Stimulated activated CD4-positive, alpha-beta T cell treated with anti-CD3 and anti-CD28 coated beads, Interleukin-12 subunit alpha, Interleukin-12 subunit beta, amount 100 ng/mL, for 48 hours (primary cell): Measurements from ENCODE around the gene LAX1.
"Not testable (repeated sequence)": the region's sequence is repeated elsewhere in the genome, so short reads cannot be mapped to it uniquely, and the experiment has no call there.

Experiments
- DNase-seq, 3 donors: peaks; one replicate each; pipeline ENCODE4 v3.0.0-alpha.2; 2020; ENCODE audit warnings: low read depth in 2 of 3, low spot score in 1 of 3

LAX1 gene

DNA sequence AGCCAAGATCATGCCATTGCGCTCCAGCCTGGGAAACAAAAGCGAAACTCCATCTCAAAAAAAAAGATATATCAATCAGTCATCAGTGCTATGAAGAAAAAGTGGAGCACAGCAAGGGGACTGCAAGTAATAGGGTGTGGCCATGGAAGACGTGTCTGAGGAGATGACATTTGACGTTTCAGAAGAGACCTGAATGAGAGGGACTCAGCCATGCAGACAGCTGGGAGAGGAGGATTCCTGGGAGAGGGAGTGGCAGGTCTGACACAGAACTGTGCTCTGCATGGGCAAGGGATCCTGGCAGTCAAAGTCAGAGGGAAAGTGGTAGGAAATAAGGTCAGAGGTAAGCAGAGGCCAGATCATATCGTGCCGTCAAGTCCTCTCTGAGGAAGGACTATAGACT lies 3.3 kb downstream of the LAX1 start:
- DNase-seq: no peak

DNA sequence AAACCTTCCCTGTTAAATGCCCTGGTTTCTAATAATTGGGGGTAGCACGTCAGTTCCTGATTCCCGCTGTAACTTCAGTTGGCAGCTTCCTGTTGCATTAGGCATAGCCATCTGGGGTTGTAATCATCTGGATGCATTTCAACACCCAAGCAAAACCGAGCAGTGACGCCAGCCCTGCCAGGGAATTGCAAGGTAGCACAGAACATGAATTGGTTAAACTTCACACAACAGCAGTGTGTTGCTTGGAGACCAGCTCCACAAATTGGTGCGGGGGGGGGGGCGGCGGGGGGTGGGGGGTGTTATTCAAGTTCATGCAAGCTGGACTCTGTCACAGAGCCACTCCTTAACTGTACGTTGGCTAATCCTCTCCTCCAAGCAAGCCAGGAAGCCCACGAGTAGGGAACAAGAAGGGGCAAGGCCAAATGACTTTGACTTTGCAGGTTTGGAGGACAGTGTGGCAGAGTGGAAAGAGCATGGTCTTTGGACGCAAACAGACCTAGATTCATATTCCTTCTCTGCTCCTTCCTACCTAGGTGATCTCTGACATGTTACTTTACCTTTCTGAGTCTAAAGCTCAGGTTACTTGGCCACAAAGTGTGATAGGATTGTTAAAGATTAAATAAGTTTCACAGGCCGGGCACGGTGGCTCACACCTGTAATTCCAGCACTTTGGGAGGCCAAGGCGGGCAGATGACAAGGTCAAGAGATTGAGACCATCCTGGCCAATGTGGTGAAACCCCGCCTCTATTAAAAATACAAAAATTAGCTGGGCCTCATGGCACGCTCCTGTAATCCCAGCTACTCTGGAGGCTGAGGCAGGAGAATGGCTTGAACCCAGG lies 4.7 kb downstream of the LAX1 start:
- no peak for DNase-seq

DNA sequence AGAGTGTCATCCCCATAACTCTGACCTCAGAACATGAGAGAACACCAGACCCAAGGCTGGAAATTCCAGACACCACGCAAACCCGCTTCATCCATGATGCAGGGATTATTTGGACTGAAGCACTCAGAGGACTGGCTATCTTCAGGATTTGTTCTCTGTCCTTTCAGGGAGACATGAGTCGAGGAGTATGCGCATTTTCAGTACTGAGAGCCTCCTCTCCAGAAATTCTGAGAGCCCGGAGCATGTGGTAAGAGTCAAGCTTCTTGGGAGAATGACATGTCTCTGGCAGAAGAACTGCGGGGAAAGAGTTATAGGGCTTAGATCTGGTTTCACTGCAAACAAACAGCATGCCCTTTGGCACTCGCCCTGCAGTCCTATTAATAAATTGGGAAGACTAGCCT lies 6.9 kb downstream of the LAX1 start:
- DNase-seq: no peak

DNA sequence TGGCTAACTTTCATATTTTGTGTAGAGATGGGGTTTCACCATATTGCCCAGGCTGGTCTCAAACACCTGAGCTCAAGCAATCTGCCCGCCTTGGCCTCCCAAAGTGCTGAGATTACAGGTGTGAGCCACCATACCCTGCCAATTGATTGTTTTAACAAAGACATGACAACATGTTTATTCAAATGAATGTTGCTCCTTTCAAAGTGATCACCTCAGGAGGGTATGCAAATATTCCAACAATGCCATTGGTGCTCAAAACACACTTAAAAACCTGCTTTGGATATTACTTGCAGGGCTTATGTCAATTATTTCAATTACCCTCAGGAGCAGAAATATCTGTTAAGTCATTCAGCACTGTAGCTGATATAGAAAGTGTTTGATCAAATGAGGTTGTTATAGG lies 7.9 kb downstream of the LAX1 start:
- no peak for DNase-seq

DNA sequence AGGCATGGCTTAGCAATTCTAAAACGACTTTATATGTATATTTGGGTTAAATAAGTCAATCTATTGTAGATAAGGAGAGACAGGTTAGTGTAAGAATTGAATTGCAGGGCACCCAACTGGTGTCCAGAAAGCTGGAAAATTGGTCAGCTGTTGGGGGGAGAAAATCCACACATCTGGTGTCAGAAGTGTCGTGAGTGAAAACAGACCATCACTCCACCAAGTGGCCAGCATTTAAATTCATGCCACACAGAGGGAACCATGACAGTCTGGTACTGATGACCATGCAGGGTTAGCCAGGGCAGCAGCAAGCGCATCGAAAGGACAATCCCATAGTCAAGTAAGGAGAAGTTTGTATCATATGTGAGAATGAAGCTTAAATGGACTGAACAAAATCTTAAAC lies 11.7 kb downstream of the LAX1 start:
- DNase-seq: no peak

DNA sequence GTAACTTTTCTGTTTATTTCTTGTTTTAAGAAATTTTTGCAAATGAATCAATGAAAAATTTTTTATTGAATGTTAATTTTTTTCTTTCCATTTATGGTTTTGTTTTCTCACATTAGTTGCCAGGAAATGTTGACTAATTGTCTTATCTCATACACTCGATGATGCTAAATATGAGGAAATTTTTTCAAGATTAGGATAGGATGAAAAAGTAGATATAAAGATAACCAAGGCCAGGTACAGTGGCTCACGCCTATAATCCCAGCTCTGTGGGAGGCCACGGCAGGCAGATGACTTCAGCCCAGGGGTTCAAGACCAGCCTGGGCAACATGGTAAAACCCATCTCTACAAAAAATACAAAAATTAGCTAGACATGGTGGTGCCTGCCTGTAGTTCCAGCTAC lies 12.6 kb downstream of the LAX1 start:
- DNase-seq: no peak

DNA sequence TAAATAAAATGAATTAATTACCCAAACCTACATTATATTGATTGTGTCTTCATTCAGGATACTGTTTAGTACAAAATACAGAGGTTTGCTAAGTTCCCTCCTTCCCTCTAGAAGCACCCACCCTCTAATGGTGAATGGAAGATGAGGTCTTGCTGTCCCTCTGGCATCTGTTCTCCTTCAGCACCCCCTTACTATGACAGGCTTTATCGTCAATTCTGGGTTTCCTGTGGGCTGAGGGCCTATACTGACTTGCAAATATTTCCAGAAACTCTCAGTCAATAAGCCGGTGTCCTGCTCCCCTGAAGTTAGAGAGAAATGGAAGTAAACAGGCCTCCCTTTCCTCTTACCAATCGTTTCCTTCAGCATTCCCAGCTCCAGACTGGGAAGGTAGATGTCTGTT lies 13.2 kb downstream of the LAX1 start:
- DNase-seq: no peak

DNA sequence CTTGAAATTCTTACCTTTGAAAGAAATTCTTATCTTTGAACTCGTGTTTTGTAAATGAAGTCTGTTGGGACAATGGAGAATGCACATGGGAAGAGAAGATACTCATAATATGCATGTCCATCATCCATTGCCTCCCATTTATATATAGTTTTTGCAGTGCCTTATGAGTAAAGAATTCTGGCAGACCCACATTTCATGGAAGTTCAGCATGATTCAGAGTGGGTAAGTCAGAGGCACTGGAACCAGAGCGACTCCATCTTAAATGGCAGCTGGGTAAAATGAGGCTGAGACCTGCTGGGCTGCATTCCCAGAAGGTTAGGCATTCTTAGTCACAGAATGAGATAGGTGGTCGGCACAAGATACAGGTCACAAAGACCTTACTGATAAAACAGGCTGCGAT lies 13.8 kb downstream of the LAX1 start:
- DNase-seq: no peak

DNA sequence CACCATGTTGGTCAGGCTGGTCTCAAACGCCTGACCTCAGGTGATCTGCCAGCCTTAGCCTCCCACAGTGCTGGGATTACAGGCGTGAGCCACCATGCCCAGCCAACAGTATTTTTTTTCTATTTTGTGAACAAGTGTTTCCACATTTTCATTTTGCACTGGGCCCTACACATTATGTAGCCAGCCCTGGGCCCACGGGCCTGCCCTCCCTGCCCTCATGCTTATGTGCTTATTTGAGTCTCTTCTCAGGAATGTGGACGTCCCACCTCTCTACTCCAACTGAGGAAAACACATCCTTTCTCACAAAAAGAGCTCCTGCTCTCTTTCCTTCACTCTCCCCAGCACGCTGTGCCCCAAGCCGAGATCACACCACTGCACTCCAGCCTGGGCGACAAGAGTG lies 17.0 kb downstream of the LAX1 start:
- DNase-seq: no peak

DNA sequence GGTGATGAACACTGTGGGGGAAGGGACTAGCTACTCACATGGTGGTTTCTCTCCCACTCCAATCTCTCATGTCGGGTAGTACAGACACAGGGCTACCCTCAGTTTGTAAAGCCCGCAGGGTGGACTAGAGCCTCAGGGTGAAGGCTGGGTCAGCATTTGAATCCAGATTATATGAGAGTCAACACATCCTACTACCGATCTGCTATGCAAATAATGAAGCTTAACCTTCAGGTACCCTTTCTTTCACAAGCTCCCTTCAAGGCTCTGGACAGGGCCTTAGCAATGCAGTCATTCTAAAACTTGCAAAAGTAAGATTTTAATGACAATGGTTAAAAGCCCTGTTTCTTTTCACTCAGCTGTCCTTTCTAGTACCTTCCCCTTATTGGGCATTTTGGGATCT lies 25.0 kb downstream of the LAX1 start:
- DNase-seq: no peak

DNA sequence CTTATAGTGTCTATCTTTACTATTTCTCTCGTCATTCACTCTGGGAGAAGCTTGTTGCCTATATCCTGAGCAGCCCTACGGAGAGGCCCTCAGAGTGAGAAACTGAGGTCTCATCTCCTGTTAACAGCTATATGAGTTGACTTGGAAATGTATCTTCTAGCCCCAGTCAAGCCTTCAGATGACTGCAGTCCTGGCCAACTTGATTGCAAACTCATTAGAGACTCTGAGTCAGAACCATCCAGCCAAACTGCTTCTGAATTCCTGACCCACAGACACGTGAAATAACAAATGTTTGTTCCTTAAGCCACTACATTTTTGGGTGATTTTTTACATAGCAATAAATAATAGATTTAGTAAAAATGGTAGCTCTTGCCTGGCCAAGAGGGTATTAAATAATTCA lies 26.5 kb downstream of the LAX1 start:
- DNase-seq: no peak

DNA sequence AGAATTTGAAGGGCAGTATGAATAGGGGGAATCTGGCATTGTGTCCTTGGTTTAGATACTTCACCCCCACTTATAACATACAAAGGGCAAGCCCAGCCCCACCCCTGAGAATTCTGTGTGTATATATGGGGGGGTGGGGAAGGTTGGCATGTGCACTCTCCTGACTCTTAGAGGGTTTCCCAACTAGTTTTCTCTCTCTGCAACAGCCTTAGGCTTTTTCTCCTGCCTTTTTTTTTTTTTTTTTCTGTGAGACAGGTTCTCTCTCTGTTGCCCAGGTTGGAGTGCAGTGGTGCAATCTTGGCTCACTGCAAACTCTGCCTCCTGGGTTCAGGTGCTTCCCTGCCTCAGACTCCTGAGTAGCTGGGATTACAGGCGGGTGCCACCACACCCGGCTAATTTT lies 27.5 kb downstream of the LAX1 start:
- no peak for DNase-seq

DNA sequence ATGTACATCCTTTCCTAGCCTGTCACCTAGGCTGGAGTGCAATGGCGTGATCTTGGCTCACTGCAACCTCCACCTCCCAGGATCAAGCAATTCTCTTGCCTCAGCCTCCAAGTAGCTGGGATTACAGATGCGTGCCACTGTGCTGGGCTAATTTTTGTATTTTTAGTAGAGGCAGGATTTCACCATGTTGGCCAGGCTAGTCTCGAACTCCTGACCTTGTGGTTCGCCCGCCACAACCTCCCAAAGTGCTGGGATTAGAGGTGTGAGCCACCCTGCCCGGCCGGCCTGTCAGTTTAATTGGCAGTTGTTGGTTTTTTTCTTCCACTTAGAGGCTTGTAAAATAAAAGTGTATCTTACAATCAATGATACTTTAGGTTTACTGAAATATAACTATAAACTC lies 28.6 kb downstream of the LAX1 start:
- DNase-seq: not testable (repeated sequence)

DNA sequence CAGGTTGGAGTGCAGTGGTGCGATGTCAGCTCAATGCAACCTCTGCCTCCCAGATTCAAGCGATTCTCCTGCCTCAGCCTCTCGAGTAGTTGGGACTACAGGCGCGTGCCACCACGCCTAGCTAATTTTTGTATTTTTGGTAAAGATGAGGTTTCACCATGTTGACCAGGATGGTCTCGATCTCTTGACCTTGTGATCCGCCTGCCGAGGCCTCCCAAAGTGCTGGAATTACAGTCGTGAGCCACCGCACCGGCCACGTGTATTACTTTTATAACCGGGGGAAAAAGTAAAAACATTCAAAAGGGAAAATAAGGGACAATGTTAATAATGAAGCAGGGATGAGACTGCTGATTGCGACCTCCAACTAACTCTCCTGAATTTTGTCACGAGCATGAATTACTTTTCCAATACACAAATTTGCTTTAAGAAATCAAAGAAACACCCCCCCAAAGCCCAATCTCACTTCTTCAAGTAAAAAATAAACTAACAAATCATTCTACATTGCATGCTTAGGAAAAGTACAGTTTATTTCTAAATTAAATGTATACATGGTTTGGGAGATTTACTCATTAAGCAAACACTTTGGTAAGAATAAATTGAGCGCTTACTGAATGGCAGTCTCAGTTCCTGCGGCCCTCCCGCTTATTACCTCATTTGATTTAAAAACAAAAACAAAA lies 29.9 kb downstream of the LAX1 start:
- DNase-seq: no peak

DNA sequence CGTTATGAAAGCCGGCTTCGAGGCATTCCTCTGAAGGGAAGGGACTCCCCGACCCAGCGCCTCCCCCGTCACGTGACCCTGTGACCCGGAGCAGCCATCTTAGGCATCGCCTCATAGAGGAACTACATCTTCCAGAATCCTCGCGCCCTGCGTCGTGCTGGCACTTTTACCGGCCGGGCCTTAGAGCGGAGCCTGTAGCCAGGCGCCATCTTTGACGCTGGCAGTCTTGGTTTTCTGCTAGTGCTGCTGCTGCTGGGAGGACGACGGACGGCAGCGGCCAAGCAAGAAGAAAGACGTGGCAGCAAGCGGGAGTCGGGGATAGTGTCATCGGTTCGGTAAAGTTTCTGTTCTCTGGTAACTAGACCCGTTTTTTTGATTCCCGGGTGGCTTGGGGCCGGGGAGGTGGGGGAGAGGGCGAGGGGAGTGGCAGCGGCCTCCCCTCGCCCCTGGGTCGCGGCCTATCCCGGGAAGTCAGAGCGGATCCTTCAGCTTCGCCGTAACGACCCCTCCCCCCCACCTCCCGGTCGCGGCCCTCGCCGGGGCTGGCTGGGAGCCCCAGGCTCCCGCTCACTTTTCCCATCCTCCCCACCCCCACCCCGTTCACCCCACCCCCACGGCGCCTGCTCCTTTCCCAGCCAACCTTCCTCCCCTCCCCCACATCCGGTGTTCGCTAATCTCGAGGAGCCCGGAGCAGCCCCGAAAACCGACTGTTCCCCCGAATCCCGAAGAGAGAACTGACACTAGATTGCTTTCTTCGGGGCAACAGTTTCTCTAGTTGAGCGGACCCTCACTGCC lies 30.7 kb downstream of the LAX1 start, which contains the start of the genes ZBED6 and ZC3H11A:
Gene ZBED6, plus strand, starts transcription at position 183 of the 795 bp plus-strand sequence. CDS start 1,900 bp downstream, outside the sequence.
Gene ZC3H11A, plus strand, starts transcription at position 183 of the 795 bp plus-strand sequence. CDS start 21,448 bp downstream, outside the sequence.
- DNase-seq: peak; percentile 97 to 98 (median 97)

DNA sequence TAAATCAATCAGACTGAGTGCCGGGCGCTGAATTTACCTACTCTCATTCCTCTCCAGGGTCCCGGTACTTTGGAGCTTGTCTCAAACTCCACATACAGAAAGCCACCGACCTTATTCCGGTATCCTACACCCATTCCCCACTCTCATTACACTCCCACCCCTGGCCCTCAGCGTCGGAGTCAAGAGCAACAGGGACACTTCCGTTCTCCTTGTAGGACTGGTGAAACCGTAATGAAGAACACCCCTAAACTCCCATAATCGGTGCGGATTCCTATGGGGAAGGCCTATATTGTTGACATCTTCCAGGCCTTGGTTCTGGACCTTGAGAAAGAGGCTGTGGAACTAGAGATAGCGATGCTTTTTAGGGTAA lies 31.2 kb downstream of the LAX1 start:
- peak; percentile 2 to 26 (median 17) for DNase-seq

DNA sequence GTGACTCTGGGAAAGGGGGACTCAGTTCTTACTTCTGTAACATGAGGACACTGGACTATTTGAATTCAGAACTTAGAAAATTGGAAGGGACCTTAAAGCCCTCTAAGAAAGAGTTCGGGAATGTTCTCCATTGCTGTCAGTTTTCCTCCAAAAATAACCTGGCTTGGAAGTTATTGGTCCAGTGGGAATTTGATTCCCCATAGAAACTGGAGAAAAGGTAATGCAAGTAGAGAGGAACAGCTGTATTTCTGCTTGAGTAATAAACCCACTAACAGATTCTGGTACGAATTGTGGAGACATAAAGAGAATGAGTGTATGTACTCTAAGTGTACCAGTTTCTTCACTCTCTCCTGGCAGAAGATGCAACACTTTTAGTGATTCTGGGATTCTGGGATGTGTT lies 32.2 kb downstream of the LAX1 start:
- no peak for DNase-seq

DNA sequence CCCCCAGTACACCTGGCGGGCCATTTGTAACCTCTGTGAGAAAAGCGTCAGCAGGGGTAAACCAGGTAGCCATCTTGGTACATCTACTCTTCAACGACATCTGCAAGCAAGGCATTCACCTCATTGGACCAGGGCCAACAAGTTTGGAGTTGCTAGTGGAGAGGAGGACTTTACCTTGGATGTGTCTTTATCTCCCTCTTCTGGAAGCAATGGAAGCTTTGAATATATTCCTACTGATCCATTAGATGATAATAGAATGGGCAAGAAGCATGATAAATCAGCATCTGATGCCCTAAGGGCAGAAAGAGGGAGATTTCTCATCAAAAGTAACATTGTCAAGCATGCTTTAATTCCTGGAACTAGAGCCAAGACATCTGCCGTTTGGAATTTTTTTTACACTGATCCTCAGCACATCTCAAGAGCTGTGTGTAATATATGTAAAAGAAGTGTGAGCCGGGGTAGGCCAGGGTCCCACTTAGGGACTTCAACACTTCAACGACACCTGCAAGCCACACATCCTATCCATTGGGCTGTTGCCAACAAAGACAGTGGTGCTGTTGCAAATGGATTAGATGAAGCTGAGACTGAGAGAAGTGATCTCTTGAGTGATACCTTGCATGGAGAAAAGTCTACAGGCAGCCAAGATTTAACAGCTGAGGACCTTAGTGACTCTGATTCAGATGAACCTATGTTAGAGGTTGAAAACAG lies 33.1 kb downstream of the LAX1 start:
- DNase-seq: no peak

DNA sequence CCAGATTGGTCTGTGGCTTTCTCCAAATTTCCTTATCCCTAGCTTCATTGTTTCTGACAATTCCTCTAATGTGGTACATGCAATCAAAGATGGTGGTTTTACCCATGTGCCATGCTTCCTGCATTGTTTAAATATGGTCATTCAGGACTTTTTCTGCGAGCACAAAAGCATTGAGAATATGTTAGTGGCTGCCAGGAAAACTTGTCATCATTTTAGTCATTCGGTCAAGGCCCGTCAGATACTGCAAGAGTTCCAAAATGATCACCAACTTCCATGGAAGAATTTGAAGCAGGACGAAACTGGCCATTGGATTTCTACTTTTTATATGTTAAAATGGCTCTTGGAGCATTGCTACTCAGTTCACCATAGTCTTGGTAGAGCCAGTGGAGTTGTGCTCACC lies 34.2 kb downstream of the LAX1 start:
- DNase-seq: no peak

DNA sequence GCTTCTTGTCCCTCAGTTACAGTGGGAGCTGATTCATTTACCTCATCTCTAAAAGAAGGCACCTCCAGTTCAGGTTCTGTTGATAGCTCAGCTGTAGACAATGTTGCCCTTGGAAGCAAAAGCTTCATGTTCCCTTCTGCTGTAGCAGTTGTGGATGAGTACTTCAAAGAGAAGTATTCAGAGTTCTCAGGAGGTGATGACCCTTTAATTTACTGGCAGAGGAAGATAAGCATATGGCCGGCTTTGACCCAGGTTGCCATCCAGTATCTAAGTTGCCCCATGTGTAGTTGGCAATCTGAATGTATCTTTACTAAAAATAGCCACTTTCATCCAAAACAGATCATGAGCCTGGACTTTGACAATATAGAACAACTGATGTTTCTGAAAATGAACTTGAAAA lies 35.0 kb downstream of the LAX1 start:
- DNase-seq: no peak

DNA sequence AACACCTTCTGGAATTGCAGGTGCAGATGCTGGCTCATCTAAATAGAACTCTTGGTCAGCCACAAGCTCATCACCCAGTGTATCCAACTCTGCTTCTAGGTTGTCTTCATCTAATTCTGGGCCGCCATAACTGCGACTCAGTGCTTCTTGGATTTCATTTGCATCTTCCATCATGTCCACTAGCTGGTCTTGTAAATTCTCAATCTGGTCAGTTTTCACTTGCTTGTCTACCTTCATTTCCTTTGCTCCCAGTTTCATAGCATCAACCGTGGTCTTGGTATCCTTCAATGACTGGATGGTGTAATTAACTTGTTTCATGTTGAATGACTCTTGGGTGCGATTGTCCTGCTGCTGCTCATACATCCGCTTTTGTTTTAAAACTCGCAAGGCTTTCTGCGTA lies 40.7 kb downstream of the LAX1 start:
- DNase-seq: no peak
